Measurements from ENCODE around the gene RACK1.
"Not testable (repeated sequence)": the region's sequence is repeated elsewhere in the genome, so short reads cannot be mapped to it uniquely, and the experiment has no call there.

RACK1 gene

DNA sequence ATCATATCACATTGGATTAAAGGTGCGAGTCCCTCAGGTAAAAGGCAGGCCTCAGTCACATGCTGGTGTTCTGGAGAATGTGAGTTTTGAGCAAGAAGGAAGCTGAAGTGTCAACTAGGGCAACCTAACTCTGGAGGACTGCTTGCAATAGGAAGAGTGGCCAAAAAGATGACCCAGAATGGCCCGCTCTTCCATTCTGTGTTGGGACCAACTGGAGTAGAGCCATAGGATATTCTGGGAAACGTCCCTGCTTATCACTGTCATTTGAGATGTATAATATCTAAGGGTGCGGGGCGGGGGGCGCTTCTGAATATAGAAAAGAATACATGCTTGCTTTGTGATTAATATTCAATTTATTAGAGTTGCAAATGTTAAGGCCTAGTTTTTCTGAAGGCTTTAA is 31.6 kb downstream of the RACK1 start:
- no peak for DNase-seq

DNA sequence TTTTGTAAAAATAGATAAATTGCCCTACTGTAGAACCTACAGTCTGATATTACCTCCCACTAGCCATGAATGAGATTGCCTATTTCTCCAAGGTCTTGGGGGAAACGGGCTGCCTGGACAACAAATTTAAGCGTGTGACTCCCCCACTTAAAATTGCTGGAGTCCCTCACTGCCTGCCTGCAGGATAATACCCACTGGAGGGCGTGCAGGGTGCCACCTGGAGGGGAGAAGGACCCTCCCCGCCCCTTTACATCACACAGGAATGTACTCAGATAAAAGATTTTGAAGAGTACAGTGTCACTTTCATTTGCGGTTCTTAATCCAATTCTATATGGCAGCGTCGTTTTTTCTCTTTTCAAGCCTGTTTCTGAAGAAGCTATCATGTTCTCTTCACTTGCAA is 32.5 kb downstream of the RACK1 start:
- DNase-seq = no peak

DNA sequence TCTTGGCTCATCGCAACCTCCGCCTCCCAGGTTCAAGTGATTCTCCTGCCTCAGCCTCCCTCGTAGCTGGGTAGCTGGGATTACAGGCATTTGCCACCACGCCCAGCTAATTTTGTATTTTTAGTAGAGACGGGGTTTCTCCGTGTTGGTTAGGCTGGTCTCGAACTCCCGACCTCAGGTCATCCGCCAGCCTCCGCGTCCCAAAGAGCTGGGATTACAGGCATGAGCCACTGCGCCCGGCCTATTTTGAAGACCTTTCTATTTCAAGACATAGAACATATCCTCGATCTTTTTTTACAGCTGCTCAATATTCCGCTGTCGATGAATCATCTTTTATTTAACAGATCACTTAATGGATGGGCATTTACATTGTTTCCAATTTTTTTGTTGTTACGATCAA is 33.0 kb downstream of the RACK1 start:
- not testable (repeated sequence) for DNase-seq

DNA sequence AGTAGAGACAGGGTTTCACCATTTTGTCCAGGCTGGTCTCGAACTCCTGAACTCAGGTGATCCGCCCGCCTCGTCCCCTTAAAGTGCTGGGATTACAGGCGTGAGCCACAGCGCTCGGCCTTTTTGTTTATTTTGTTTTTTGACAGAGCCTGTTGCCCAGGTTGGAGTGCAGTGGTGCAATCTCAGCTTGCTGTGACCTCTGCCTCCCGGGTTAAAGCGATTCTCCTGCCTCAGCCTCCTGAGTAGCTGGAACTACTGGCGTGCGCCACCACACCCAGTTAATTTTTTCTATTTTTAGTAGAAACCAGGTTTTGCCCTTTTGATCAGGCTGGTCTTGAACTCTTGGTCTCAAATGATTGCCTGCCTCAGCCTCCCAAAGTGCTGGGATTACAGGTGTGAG is 33.6 kb downstream of the RACK1 start:
- DNase-seq = not testable (repeated sequence)

- DNase-seq = not testable (repeated sequence)
These were observed 34.7 kb downstream of the RACK1 start for GRCh38 chr5:181209006-181209405.

DNA sequence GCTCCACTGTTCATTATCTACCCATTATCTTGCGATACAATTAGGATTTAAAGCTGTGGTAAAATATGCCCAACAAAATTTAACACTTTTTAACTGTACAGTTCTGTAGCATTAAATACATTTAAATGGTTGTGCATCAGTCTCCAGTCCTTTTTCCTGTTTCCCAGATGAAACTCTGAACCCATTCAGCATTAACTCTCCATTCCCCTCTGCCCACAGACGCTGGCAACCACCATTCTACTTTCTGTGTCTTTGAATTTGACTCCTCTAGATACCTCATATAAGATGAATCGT is 35.8 kb downstream of the RACK1 start:
- no peak for DNase-seq

DNA sequence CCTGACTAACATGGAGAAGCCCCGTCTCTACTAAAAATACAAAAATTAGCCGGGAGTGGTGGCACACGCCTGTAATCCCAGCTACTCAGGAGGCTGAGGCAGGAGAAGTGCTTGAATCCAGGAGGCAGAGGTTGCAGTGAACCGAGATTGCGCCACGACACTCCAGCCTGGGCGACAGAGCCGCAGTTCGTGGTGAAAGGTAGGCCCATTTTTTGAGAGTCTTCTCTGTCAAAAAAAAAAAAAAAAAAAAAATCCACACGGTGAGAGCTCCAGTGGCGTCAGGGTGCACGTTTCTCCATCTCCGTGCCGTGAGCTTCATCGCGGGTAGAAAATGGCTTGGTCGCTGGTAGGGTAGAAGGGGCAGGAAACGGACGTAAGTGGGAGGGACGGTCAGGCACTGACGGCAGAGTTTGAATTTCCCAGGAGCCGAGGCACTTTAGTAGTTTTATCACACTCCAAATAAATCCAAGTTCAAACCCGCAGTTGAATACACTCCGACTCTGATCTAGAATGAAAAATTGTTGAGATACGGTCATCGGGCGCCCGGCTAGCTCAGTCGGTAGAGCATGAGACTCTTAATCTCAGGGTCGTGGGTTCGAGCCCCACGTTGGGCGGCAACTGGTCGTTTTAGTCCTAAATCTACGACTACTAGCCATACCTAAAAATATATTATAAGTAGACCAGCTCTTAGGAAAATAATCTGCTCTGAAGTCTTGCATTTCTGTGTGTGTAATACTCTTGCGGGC is 36.3 kb downstream of the RACK1 start:
- peak in 4 of 5 donors; percentile 58 to 78 (median 65) for DNase-seq

DNA sequence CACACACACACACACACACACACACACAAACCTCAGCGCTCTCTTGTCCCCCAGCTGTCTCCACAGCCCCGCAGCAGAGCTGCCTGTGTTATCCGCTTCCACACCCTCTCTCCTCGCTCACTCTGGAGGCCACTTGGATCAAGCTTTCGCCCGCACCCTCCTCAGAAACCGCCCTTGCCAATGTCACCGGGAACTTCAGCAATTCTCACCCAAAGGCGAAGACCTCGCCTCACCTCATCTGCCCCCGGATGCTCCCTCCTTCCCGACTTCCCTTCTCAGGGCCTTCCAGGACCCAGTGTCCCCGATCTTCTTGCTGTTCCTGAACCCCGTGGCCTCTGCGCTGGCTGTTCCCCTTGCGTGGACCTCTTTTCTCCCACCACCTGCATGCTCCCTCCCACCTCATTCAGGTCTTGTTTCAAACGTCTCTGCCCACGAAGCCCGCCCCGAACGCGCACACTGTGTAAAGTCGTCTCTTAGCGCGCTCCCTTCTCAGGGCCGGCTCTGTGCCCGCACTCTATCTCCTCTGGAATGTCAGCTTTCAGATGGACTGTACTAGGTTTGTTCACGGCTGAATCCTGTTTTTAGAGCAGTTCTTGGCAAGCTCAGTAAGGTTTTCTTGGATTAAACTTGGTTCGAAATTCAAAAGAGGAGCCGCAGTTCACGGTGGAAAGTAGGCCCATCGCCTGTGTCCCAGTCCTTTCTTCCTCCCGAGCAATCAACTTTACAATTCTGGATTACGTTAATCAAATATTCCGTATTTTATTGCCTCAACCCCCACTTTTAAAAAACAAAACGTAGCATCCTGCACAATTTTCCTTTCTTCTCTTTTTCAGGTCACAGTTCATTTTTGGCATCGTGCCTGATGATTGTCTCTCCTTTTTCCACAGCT is 37.7 kb downstream of the RACK1 start:
- DNase-seq = no peak

GRCh38 chr5:181204826-181205760 is 38.6 kb downstream of the RACK1 start, which contains the start of gene TRIM7:
TRIM7 (minus strand) TSS chr5:181205196; CDS start chr5:181205110, 86 bp downstream.
- DNase-seq = peak in 1 of 5 donors; percentile 34

- DNase-seq = peak in 1 of 5 donors; percentile 26
These were observed 39.4 kb downstream of the RACK1 start for GRCh38 chr5:181204113-181204825.

DNA sequence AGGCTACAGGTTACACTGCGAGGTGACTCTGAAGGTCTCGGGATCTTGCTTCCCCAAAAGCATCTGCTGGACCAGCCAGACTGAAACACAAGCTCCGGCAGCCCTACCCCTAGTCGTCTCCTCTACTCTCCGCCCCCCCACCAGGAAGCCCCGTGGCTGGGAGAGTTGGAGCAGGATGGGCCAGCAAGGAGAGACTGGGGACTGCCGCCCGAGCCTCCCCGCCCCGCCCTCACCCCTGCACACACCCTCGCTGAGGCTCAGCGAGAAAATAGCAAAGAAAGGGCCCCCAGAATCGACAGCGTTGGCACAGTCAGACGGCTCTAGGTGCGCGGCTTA is 40.0 kb downstream of the RACK1 start:
- no peak for DNase-seq

DNA sequence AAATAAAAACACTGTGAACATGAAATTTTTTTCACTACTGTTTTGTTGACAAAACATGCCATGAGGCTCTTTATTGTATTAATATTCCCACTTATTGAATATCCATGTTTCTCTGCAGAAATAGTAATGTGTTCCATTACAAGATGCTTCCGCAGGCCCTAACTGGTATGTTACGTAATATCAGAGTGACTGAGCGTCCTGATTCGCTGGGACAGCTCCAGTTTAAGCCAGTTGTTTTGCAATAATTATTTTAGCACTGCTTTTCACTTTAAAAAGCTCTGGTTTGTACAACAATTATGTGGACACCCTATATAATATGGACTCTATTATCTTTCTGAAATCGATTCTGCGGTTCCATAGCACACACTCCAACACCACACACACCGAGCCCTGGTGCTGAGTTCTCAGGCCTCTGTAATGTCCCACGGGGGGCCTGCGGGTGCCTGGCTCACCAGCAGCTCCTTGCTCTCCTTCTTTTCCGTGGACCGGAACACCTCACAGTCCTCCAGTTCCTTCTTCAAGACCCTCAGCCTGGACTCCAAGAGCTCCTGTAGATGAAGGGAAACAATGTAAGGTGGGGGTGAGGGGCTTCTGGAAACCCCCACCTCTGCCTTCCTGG is 40.5 kb downstream of the RACK1 start:
- no peak for DNase-seq

- no peak for DNase-seq
These were observed 42.9 kb downstream of the RACK1 start for GRCh38 chr5:181200816-181201215.

- no peak for DNase-seq
These were observed 43.6 kb downstream of the RACK1 start for GRCh38 chr5:181199881-181200638.

GRCh38 chr5:181198905-181199519 is 44.7 kb downstream of the RACK1 start:
- DNase-seq = no peak

DNA sequence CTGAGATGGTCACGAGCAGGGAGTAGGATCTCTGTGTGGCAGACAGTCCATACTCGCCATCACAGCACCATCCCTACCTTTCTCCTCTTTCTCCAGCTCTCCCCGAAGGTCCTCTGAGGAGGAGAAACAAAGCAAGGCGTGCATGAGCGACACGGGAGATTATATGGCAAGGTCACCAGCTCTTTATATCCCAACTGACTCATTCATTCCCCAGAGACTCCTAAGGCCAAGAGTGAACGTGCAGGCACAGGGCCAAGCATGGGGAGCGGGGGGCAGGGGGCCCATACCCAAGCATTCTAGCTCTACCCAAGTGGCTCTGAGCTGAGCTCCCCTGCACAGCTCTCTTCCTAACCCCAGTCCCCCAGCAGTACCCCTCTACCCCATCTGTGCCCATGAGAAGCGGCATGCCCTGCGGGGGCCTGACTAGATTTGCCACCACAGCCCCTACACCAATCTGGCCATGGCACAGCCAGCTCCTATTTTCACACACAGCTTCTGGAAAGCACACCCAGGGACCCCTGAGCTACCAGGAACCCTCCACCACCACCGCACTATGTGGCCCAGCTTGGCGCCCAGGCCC is 45.5 kb downstream of the RACK1 start:
- DNase-seq = no peak

DNA sequence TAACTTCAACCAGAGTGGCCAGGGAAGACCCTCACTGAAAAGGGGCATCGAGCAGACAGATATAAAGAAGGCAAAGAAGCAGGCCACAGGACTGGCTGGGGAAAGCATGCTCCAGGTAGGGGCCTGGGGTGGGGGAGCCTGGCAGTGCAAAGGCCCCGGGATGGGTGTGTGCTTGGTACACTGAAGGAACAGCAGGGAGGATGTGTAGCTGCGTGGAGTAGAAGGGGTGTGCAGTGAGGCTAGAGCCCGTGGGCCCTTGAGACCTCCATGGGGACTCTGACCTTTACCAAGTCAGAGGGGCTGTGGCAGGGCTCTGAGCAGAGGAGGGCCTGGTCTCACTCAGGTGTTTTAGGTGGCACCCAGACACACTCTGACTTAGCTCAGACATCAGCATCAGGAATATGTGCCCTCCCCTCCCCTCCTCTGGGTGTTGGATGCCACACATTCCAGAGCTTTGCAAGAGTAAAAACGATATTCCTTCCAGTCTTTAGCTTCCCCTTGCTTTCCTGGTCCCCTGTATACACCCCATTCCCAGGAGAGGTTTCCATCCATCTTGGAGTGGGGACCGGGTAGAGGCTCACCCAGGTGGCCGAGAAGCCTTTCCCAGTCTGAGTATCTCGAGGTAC is 46.3 kb downstream of the RACK1 start:
- DNase-seq = no peak

DNA sequence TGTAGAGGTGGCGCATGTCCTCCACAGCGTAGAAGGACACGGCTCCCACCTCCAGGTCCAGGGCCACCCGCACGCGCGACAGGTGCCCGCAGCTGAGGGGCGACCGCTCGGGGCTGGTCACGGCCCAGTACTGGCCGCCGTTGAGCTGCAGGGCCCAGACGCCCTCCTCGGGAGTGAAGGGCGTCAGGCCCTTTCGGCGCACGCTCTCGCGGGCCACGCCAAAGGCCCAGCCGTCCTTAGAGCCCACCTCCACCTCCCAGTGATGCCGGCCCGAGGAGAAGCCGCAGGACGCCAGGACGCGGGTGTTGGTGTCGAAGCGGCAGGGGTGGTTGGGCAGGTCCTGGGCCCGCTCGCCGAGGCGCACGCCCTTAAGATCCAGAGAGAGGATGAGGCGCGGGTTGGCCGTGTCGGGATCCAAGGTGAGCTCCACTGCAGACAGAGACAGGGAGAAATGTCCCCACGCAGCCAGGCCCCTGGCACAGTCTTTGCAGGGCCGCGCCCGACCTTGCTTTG is 48.4 kb downstream of the RACK1 start:
- DNase-seq = no peak

- no peak for DNase-seq
These were observed 49.0 kb downstream of the RACK1 start for GRCh38 chr5:181194489-181195248.
